ENCODE data around the gene STN1.

Gene STN1

GRCh38 chr10:103892181-103892580, 25.8 kb downstream of the STN1 start:
- no peak for DNase-seq

- no peak for DNase-seq
Observed at GRCh38 chr10:103890688-103891087, 27.3 kb downstream of the STN1 start.

- DNase-seq, result no peak
Observed at GRCh38 chr10:103890194-103890658, 27.8 kb downstream of the STN1 start.

GRCh38 chr10:103889121-103889720, 28.8 kb downstream of the STN1 start:
- DNase-seq, result no peak

- no peak for DNase-seq
Observed at GRCh38 chr10:103888113-103888841, 29.7 kb downstream of the STN1 start.

- no peak for DNase-seq
Observed at GRCh38 chr10:103885617-103886016, 32.4 kb downstream of the STN1 start.

GRCh38 chr10:103884681-103885139, 33.3 kb downstream of the STN1 start:
- no peak for DNase-seq

GRCh38 chr10:103882285-103883007, 35.5 kb downstream of the STN1 start:
- DNase-seq, result no peak

- DNase-seq, result no peak
Observed at GRCh38 chr10:103881416-103882284, 36.3 kb downstream of the STN1 start.

GRCh38 chr10:103879831-103880230, 38.2 kb downstream of the STN1 start:
- DNase-seq, result no peak

- DNase-seq, result no peak
Observed at GRCh38 chr10:103879409-103879808, 38.6 kb downstream of the STN1 start.

- no peak for DNase-seq
Observed at GRCh38 chr10:103877861-103878260, 40.1 kb downstream of the STN1 start.

GRCh38 chr10:103876155-103876554, 41.8 kb downstream of the STN1 start:
- DNase-seq, result no peak

- no peak for DNase-seq
Observed at GRCh38 chr10:103874730-103875129, 43.3 kb downstream of the STN1 start.

- DNase-seq, result no peak
Observed at GRCh38 chr10:103872137-103872931, 45.6 kb downstream of the STN1 start.

- no peak for DNase-seq
Observed at GRCh38 chr10:103871006-103871405, 47.0 kb downstream of the STN1 start.

GRCh38 chr10:103870516-103870915, 47.5 kb downstream of the STN1 start:
- no peak for DNase-seq

- no peak for DNase-seq
Observed at GRCh38 chr10:103869336-103869735, 48.6 kb downstream of the STN1 start.

GRCh38 chr10:103868200-103868599, 49.8 kb downstream of the STN1 start:
- DNase-seq, result no peak

- DNase-seq, result no peak
Observed at GRCh38 chr10:103861505-103861904, 56.5 kb downstream of the STN1 start.

GRCh38 chr10:103859161-103860086, 58.6 kb downstream of the STN1 start:
- peak; percentile 20 for DNase-seq
